ENCODE data around the gene IL15RA. TPM values are rescaled to one million over a fixed set of nuclear protein-coding genes. Genes with fewer than 3 reads are reported as not detected.

The IL15RA gene
- 7.6 and 9.8 TPM in 2 replicates for total RNA-seq

GRCh38 chr10:5977471-5978229 lies at the start of gene IL15RA:
IL15RA (minus strand) TSS chr10:5977543; CDS start chr10:5977492, 51 bp downstream.

Other genes with a start within 250 kb of the IL15RA start
- 347 and 360 TPM in 2 replicates for gene GDI2, start 164.1 kb downstream of the IL15RA start, total RNA-seq
- gene ANKRD16, start 87.7 kb downstream of the IL15RA start, total RNA-seq = 6.2 and 8.3 TPM in 2 replicates
- gene FBH1, start 87.3 kb downstream of the IL15RA start, total RNA-seq = 56.2 and 57.6 TPM in 2 replicates
- gene IL2RA, start 84.8 kb upstream of the IL15RA start, total RNA-seq = not detected in 2 replicates
- 24.8 and 40.2 TPM in 2 replicates for gene RBM17, start 111.5 kb upstream of the IL15RA start, total RNA-seq
- gene PFKFB3, start 225.4 kb upstream of the IL15RA start, total RNA-seq = 17.3 and 18.2 TPM in 2 replicates

Measured in hair follicular keratinocyte (primary cell).